Glutamatergic neuron (in vitro differentiated cells): Measurements from ENCODE around the gene CSDE1. TPM values are rescaled to one million over a fixed set of nuclear protein-coding genes. Genes with fewer than 3 reads are reported as not detected.

Experiments used
- DNase-seq: peaks from one replicate; pipeline ENCODE4 v3.0.0; 2022
- H3K27ac Mint-ChIP-seq: one replicate; pipeline ENCODE4 v1.8.0; 2020; ENCODE audit warnings: mild to moderate bottlenecking, mixed read lengths, inconsistent platforms; ENCODE audit not compliant: unreplicated experiment
- H3K27me3 Mint-ChIP-seq: one replicate; pipeline ENCODE4 v1.8.0; 2020; ENCODE audit warnings: mild to moderate bottlenecking, moderate library complexity, mixed read lengths, inconsistent platforms; ENCODE audit not compliant: unreplicated experiment
- H3K36me3 Mint-ChIP-seq: one replicate; pipeline ENCODE4 v1.8.0; 2020; ENCODE audit warnings: mild to moderate bottlenecking, mixed read lengths, inconsistent platforms; ENCODE audit not compliant: unreplicated experiment
- H3K4me1 Mint-ChIP-seq: one replicate; pipeline ENCODE4 v1.8.0; 2020; ENCODE audit warnings: mild to moderate bottlenecking, low read depth, mixed read lengths, inconsistent platforms; ENCODE audit not compliant: unreplicated experiment
- H3K4me3 Mint-ChIP-seq: one replicate; pipeline ENCODE4 v1.8.0; 2020; ENCODE audit warnings: mild to moderate bottlenecking, mixed read lengths, inconsistent platforms; ENCODE audit not compliant: unreplicated experiment
- H3K9me3 Mint-ChIP-seq: one replicate; pipeline ENCODE4 v1.8.0; 2020; ENCODE audit warnings: mild to moderate bottlenecking, moderate library complexity, mixed read lengths, inconsistent platforms; ENCODE audit not compliant: unreplicated experiment
- total RNA-seq: library from RNA; stranded (reverse); fragmentation: NEBNext Ultra II Directional; extraction: Animal tissue kit (Norgen Biotek cat#: 25700); gene quantifications from one replicate; pipeline ENCODE4 v1.2.1, GENCODE V29; 2021; ENCODE audit not compliant: unreplicated experiment
- TF ChIP-seq, protein P1 (sequence below): fragments of 200-600 bp; sonication (generic); IDR thresholded peaks from one replicate; pipeline ENCODE4 v1.5.0; 2021; ENCODE audit not compliant: partially characterized antibody, unreplicated experiment

Gene CSDE1
- total RNA-seq, 1 donor from 2014 or later = 763 TPM

DNA sequence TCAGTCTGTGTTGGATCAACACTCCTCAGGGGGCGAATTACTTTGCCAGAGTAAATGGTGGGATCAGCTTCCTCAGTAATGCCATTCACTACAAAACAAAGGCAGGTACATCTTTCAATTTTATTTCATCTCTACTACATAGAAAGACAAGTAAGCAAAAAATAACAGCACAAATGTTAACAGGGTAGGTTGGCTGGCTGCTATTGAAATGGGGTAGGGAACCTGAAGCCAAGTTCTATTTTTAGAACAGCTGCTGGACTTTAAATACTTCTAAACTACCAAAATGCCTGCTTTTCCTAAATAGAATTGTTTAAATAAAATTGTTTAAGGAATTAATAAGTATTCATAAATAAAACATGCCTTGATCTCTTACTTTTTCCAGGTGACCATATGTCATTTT, 33.9 kb downstream of the CSDE1 start:
- H3K4me3 Mint-ChIP-seq = no peak overlapping the region
- TF ChIP-seq, protein P1, sequence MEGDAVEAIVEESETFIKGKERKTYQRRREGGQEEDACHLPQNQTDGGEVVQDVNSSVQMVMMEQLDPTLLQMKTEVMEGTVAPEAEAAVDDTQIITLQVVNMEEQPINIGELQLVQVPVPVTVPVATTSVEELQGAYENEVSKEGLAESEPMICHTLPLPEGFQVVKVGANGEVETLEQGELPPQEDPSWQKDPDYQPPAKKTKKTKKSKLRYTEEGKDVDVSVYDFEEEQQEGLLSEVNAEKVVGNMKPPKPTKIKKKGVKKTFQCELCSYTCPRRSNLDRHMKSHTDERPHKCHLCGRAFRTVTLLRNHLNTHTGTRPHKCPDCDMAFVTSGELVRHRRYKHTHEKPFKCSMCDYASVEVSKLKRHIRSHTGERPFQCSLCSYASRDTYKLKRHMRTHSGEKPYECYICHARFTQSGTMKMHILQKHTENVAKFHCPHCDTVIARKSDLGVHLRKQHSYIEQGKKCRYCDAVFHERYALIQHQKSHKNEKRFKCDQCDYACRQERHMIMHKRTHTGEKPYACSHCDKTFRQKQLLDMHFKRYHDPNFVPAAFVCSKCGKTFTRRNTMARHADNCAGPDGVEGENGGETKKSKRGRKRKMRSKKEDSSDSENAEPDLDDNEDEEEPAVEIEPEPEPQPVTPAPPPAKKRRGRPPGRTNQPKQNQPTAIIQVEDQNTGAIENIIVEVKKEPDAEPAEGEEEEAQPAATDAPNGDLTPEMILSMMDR = no peak
- no peak for DNase-seq

DNA sequence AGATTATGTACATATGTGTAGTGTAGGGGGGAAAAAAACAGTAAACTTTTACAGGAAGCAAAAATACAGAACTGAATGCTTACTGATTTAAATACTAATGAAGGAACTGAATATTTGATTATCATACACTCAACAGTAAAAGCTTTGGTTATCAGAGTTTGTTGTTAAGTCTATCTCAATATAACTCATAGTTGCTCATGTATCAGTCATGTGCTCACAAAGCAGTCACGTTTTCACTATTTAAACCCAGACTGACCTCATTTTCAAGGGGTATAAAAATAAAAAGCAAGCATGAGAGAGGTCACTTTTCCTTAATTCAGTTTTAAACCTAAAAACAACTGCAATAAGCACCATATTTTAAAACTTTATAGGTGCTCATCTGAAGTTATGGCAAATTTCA, 34.3 kb downstream of the CSDE1 start:
- no peaks in the 10 kb centered on the region for H3K36me3 Mint-ChIP-seq
- no peaks in the 10 kb centered on the region for H3K4me1 Mint-ChIP-seq
- DNase-seq = no peak
- no peak overlapping the region for H3K4me3 Mint-ChIP-seq
- no peak overlapping the region for H3K27ac Mint-ChIP-seq
- peaks cover 3% of the 10 kb centered on the region for H3K27me3 Mint-ChIP-seq
- TF ChIP-seq, protein P1 = no peak
- H3K9me3 Mint-ChIP-seq = no peaks in the 10 kb centered on the region

More for the DNA sequence above, 33.9 kb downstream of the CSDE1 start:
- Mint-ChIP-seq H3K27me3 (peaks cover 3% of the 10 kb centered on the region), H3K4me1 (no peaks in the 10 kb centered on the region), H3K36me3 (no peaks in the 10 kb centered on the region), H3K27ac (peak overlapping the region; percentile 44), H3K9me3 (no peaks in the 10 kb centered on the region)

DNA sequence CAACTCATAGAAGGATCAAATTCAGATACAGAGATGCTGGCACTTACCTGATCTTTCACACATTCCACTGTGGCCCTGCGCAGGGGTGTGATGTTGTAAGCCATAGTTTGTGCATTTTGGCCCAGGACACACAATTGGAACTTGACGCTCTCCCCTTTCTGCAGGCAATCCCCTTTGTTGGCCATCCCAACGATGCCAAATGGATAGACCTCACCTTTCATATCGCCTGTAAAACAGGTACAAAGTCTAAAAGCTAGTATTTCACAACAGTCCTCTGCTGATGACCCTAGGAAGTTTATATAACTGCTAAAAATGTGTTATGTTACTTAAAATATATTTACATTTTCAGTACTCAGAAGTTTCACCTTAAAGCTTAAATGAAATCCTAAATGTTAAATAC, 37.3 kb downstream of the CSDE1 start:
- DNase-seq = no peak
- no peak overlapping the region for H3K27ac Mint-ChIP-seq
- TF ChIP-seq, protein P1 = no peak

DNA sequence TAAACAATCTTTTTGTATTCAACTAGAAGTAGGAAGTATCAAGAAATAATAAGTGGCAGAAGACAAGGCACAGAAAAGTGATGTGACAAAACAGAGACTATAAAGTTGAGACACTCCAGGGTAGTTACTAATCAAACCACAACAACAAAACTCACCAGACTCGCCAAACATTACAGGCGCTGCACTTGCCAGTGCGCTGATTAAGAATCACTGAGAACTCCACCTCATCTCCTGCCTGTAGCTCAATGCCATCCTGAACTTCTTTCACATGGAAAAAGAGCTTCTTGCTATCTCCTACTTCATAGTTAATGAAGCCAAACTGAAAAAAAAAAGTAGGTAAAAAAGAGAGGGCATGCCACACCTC, 38.4 kb downstream of the CSDE1 start:
- H3K4me3 Mint-ChIP-seq = no peak overlapping the region
- H3K4me1 Mint-ChIP-seq = peaks cover 5% of the 10 kb centered on the region
- TF ChIP-seq, protein P1 = no peak
- DNase-seq = no peak
- no peak overlapping the region for H3K27ac Mint-ChIP-seq
- no peaks in the 10 kb centered on the region for H3K36me3 Mint-ChIP-seq
- no peaks in the 10 kb centered on the region for H3K9me3 Mint-ChIP-seq
- peaks cover 3% of the 10 kb centered on the region for H3K27me3 Mint-ChIP-seq

More for the DNA sequence above, 37.3 kb downstream of the CSDE1 start:
- H3K27me3 Mint-ChIP-seq = peaks cover 3% of the 10 kb centered on the region
- H3K9me3 Mint-ChIP-seq = no peaks in the 10 kb centered on the region
- H3K4me1 Mint-ChIP-seq = peaks cover 5% of the 10 kb centered on the region
- H3K36me3 Mint-ChIP-seq = no peaks in the 10 kb centered on the region
- H3K4me3 Mint-ChIP-seq = no peak overlapping the region

DNA sequence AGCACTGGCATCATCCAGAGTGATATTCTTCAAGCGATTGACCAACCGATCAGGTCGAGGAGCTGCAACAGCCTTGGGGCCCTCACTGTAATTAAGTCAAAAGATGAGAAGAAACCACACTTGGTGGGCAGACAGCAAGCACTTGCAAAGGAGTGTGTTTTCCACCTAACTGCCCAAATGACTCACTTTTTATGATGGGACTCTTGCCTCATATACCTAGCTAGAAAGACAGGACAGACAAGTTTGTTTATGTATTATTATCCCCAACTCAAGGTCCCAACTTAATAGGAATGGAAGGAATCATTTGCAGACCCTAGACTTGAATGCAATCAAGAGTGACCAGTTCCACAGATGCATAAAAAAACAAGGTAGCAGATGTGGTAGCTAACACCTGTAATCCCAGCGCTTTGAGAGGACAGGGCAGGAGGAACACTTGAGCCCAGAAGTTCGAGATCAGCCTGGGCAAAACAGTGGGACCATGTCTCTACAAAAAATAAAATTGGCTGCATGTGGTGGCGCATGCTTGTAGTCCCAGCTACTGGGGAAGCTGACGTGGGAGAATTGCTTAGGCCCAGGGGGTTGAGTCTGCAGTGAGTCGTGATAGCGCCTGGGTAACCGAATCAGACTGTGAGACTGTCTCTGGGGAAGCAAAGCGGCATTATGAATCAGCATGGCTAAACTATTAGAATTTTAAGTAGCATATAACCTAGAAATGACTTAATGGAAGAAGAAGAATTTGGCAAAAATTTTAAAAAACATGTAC, 38.9 kb downstream of the CSDE1 start:
- Mint-ChIP-seq H3K4me1 (peaks cover 5% of the 10 kb centered on the region), H3K27ac (no peak overlapping the region), H3K9me3 (no peaks in the 10 kb centered on the region), H3K36me3 (no peaks in the 10 kb centered on the region), H3K27me3 (peaks cover 3% of the 10 kb centered on the region), H3K4me3 (no peak overlapping the region)
- TF ChIP-seq, protein P1 = no peak
- no peak for DNase-seq
